Panc1 (cell line): ENCODE data around the gene GDPD5. TPM values are rescaled to one million over a fixed set of nuclear protein-coding genes. Genes with fewer than 3 reads are reported as not detected.

Experiments
- ATAC-seq: fragments of 200-7000 bp; cut with Tn5 transposase; 2 replicates; pipeline ENCODE4 v1.9.1; 2020; ENCODE audit warnings: mild to moderate bottlenecking, moderate library complexity
- BruUV-seq: library from RNA; stranded (reverse); fragments of 400-500 nt; replicated peaks from 2 replicates; lab custom pipeline; 2021; lab: Mats Ljungman, UMichigan
- CTCF ChIA-PET: fragments of 300-600 bp; sonication (Branson Sonifier 250); formaldehyde crosslinking; loops from one replicate; lab custom pipeline; 2022; ENCODE audit warnings: antibody characterized with exemption; lab: Charles Lee
- POLR2A ChIA-PET: fragments of 300-600 bp; sonication (Branson Sonifier 250); formaldehyde crosslinking; loops from one replicate; lab custom pipeline; 2022; ENCODE audit warnings: antibody characterized with exemption; lab: Charles Lee
- DNase-seq: peaks from one replicate; pipeline ENCODE4 v3.0.0-alpha.2; 2010; ENCODE audit warnings: low read depth, low spot score
- H3K27ac ChIP-seq: 2 replicates; pipeline ENCODE4 v1.5.1; 2011; ENCODE audit warnings: mild to moderate bottlenecking, low read length, inconsistent platforms
- H3K27me3 ChIP-seq: fragments of 200-500 bp; sonication (Bioruptor generic); 2 replicates; pipeline ENCODE4 v1.6.0; 2014; ENCODE audit warnings: low read length, inconsistent platforms; ENCODE audit not compliant: control insufficient read depth, insufficient read depth
- H3K36me3 ChIP-seq: fragments of 200-500 bp; sonication (Bioruptor generic); 2 replicates; pipeline ENCODE4 v1.5.1; 2014; ENCODE audit warnings: inconsistent platforms, mild to moderate bottlenecking, low read length, moderate library complexity; ENCODE audit not compliant: control insufficient read depth, insufficient read depth
- H3K4me1 ChIP-seq: 2 replicates; pipeline ENCODE4 v1.5.1; 2011; ENCODE audit warnings: inconsistent platforms, mild to moderate bottlenecking, low read length, moderate library complexity; ENCODE audit not compliant: control insufficient read depth, insufficient read depth
- H3K4me3 ChIP-seq, 2 experiments: 2 replicates each; pipeline ENCODE4 v1.5.1; 2011 to 2012; ENCODE audit warnings: low read depth in 2 of 2, low read length in 2 of 2, mild to moderate bottlenecking in 2 of 2, inconsistent platforms in 1 of 2, moderate library complexity in 1 of 2
- H3K9me3 ChIP-seq: fragments of 200-500 bp; sonication (Bioruptor generic); 2 replicates; pipeline ENCODE4 v1.5.1; 2014; ENCODE audit warnings: low read depth, mild to moderate bottlenecking, inconsistent platforms, low read length, moderate library complexity; ENCODE audit not compliant: control insufficient read depth, insufficient read depth
- CTCF ChIP-seq: fragments of 450-650 bp; IDR thresholded peaks from 2 replicates; pipeline ENCODE4 v1.5.1; 2017; ENCODE audit warnings: mild to moderate bottlenecking
- POLR2AphosphoS5 ChIP-seq: IDR thresholded peaks from 2 replicates; pipeline ENCODE4 v1.6.1; 2012; ENCODE audit warnings: mild to moderate bottlenecking, low read depth, low read length, moderate library complexity
- REST ChIP-seq, 2 experiments: IDR thresholded peaks; 2 replicates each; pipeline ENCODE4 v1.6.1; 2011 to 2012; ENCODE audit warnings: low read depth in 2 of 2, control low read depth in 1 of 2, low read length in 1 of 2, mild to moderate bottlenecking in 1 of 2, moderate library complexity in 1 of 2; ENCODE audit not compliant: insufficient read depth in 1 of 2
- SIN3A ChIP-seq: IDR thresholded peaks from 2 replicates; pipeline ENCODE4 v1.6.1; 2012; ENCODE audit warnings: low read depth, mild to moderate bottlenecking, low read length, moderate library complexity, borderline replicate concordance; ENCODE audit not compliant: insufficient read depth
- TCF7L2 ChIP-seq: IDR thresholded peaks from 2 replicates; pipeline ENCODE4 v1.6.1; 2011; ENCODE audit warnings: mild to moderate bottlenecking, low read depth, low read length, inconsistent platforms
- in situ Hi-C: cut with HindIII; loops from 2 replicates; pipeline ENCODE4 v1.10.0; 2016; ENCODE audit warnings: low sequenced_read_pairs, low pct_unique_long_range_greater_than_20kb
- intact Hi-C: fragments of 100-400 bp; cut with micrococcal nuclease; formaldehyde crosslinking; loops from one replicate; pipeline ENCODE4 v1.10.0; 2022; ENCODE audit not compliant: unreplicated experiment
- total RNA-seq: library from RNA; stranded (reverse); gene quantifications from one replicate; pipeline ENCODE4 v1.2.1, GENCODE V29; 2021; ENCODE audit not compliant: unreplicated experiment

GDPD5 gene
- total RNA-seq, 1 experiment from 2014 or later, result 6.0 TPM

GRCh38 chr11:75523811-75524664 is 1.7 kb downstream of the GDPD5 start:
- in situ Hi-C loops, result loop anchor here (5.0 kb wide), 1 partner anchor 67 kb away; no protein-coding TSS in a partner anchor
- TF ChIP-seq CTCF (no peak), REST (IDR thresholded peaks at IDR 0.05; ENCODE audit: insufficient read depth in 1 of 2, low read depth in 2 of 2, low read length in 1 of 2) (no peak), POLR2AphosphoS5 (no peak), TCF7L2 (no peak), SIN3A (no peak)
- H3K4me3 ChIP-seq, result peak overlapping the region in 1 of 2 experiments; percentile 68; a peak in 2 of 4 replicates

GRCh38 chr11:75523189-75523588 is 2.6 kb downstream of the GDPD5 start:
- Histone ChIP-seq H3K27me3 (peaks cover 4% of the 10 kb centered on the region; the same call in 1 of the 2 replicates), H3K27ac (no peak overlapping the region), H3K4me3 (no peak overlapping the region), H3K4me1 (peaks cover 3% of the 10 kb centered on the region; the same call in 1 of the 2 replicates), H3K9me3 (no peaks in the 10 kb centered on the region), H3K36me3 (no peaks in the 10 kb centered on the region)
- CTCF ChIA-PET, result interaction anchor here (0.6 to 1.0 kb wide), 2 partner anchors 10 to 18 kb away, joined by 4 to 7 read pairs; no protein-coding TSS in a partner anchor
- in situ Hi-C loops, result loop anchor here (5.0 kb wide), 1 partner anchor 66 kb away; no protein-coding TSS in a partner anchor
- no TSS peak for BruUV-seq
- intact Hi-C loops, result no loop called here
- DNase-seq (no peak), ATAC-seq (no peak)
- TF ChIP-seq TCF7L2 (no peak), REST (IDR thresholded peaks at IDR 0.05; ENCODE audit: insufficient read depth in 1 of 2, low read depth in 2 of 2, low read length in 1 of 2) (no peak), CTCF (no peak), SIN3A (no peak), POLR2AphosphoS5 (no peak)
- POLR2A ChIA-PET, result interaction anchor here (0.6 kb wide), 2 partner anchors 28 to 67 kb away, joined by 4 read pairs; no protein-coding TSS in a partner anchor

More at GRCh38 chr11:75523811-75524664, 1.7 kb downstream of the GDPD5 start:
- ChIA-PET CTCF (interaction anchor here (1.0 kb wide), 1 partner anchor 10 kb away, joined by 4 read pairs; no protein-coding TSS in a partner anchor), POLR2A (no interaction called here)
- Histone ChIP-seq H3K36me3 (no peaks in the 10 kb centered on the region), H3K27ac (no peak overlapping the region), H3K9me3 (no peaks in the 10 kb centered on the region), H3K27me3 (peaks cover 4% of the 10 kb centered on the region; the same call in 1 of the 2 replicates), H3K4me1 (peaks cover 3% of the 10 kb centered on the region; the same call in 1 of the 2 replicates)
- no TSS peak for BruUV-seq
- ATAC-seq, result no peak
- no peak for DNase-seq
- intact Hi-C loops, result no loop called here
